OCI-LY1 (cell line): ENCODE data around the gene CNTNAP2.

Experiments used
- H2AFZ ChIP-seq: fragments of 200-600 bp; sonication (generic), shearing (Covaris generic); 2 replicates; pipeline ENCODE4 v1.6.0; 2014; ENCODE audit warnings: antibody characterized with exemption, mild to moderate bottlenecking, low read length
- H3F3A ChIP-seq: fragments of 200-600 bp; sonication (generic), shearing (Covaris generic); 2 replicates; pipeline ENCODE4 v1.6.0; 2014; ENCODE audit warnings: mild to moderate bottlenecking, antibody characterized with exemption, low read length, moderate library complexity; ENCODE audit not compliant: insufficient read depth
- H3K27ac ChIP-seq: fragments of 200-600 bp; sonication (generic); 2 replicates; pipeline ENCODE4 v1.5.1; 2014; ENCODE audit warnings: low read length, mixed run types, mild to moderate bottlenecking, low read depth; ENCODE audit not compliant: poor library complexity, severe bottlenecking
- H3K27me3 ChIP-seq: fragments of 200-600 bp; sonication (generic); 2 replicates; pipeline ENCODE4 v1.6.0; 2014; ENCODE audit warnings: antibody characterized with exemption, mild to moderate bottlenecking, low read length, moderate library complexity; ENCODE audit not compliant: insufficient read depth
- H3K36me3 ChIP-seq: fragments of 200-600 bp; sonication (generic); 2 replicates; pipeline ENCODE4 v1.6.1; 2014; ENCODE audit warnings: mild to moderate bottlenecking, antibody characterized with exemption, low read length, moderate library complexity, mixed read lengths; ENCODE audit not compliant: insufficient read depth
- H3K4me1 ChIP-seq: fragments of 200-600 bp; sonication (generic); 2 replicates; pipeline ENCODE4 v1.5.1; 2014; ENCODE audit warnings: mild to moderate bottlenecking, low read length, moderate library complexity; ENCODE audit not compliant: insufficient read depth, severe bottlenecking
- H3K4me2 ChIP-seq: fragments of 200-600 bp; sonication (generic), shearing (Covaris generic); 2 replicates; pipeline ENCODE4 v1.6.1; 2014; ENCODE audit warnings: low read length
- H3K4me3 ChIP-seq: fragments of 200-600 bp; sonication (generic); 2 replicates; pipeline ENCODE4 v1.5.1; 2014; ENCODE audit warnings: low read length, low read depth, mild to moderate bottlenecking, mixed read lengths; ENCODE audit not compliant: poor library complexity, severe bottlenecking
- H3K79me2 ChIP-seq: fragments of 200-600 bp; shearing (Covaris generic); 2 replicates; pipeline ENCODE4 v1.6.1; 2016; ENCODE audit warnings: mixed run types, low read length, mixed read lengths; ENCODE audit not compliant: insufficient read depth
- H3K9ac ChIP-seq: fragments of 200-600 bp; sonication (generic), shearing (Covaris generic); 2 replicates; pipeline ENCODE4 v1.6.1; 2014; ENCODE audit warnings: mild to moderate bottlenecking, low read length, mixed read lengths
- H3K9me2 ChIP-seq: fragments of 200-600 bp; sonication (generic), shearing (Covaris generic); 2 replicates; pipeline ENCODE4 v1.6.1; 2014; ENCODE audit warnings: low read depth, mild to moderate bottlenecking, low read length, mixed read lengths
- H3K9me3 ChIP-seq: fragments of 200-600 bp; shearing (Covaris generic); 2 replicates; pipeline ENCODE4 v1.6.1; 2014; ENCODE audit warnings: low read length, mixed read lengths
- H4K20me1 ChIP-seq: fragments of 200-600 bp; sonication (generic), shearing (Covaris generic); 2 replicates; pipeline ENCODE4 v1.6.0; 2016; ENCODE audit warnings: mild to moderate bottlenecking, low read length; ENCODE audit not compliant: insufficient read depth
- EZH2 ChIP-seq: fragments of 200-600 bp; sonication (generic), shearing (Covaris generic); IDR thresholded peaks from 2 replicates; pipeline ENCODE4 v1.8.0; 2017; ENCODE audit warnings: borderline replicate concordance, mixed run types, mild to moderate bottlenecking, antibody characterized with exemption, low read length, moderate library complexity, mixed read lengths
- TF ChIP-seq, protein P1 (sequence below): fragments of 200-600 bp; sonication (generic), shearing (Covaris generic); IDR thresholded peaks from 2 replicates; pipeline ENCODE4 v1.5.1; 2017; ENCODE audit warnings: mild to moderate bottlenecking, antibody characterized with exemption, low read length, moderate library complexity, mixed read lengths

CNTNAP2 gene

DNA sequence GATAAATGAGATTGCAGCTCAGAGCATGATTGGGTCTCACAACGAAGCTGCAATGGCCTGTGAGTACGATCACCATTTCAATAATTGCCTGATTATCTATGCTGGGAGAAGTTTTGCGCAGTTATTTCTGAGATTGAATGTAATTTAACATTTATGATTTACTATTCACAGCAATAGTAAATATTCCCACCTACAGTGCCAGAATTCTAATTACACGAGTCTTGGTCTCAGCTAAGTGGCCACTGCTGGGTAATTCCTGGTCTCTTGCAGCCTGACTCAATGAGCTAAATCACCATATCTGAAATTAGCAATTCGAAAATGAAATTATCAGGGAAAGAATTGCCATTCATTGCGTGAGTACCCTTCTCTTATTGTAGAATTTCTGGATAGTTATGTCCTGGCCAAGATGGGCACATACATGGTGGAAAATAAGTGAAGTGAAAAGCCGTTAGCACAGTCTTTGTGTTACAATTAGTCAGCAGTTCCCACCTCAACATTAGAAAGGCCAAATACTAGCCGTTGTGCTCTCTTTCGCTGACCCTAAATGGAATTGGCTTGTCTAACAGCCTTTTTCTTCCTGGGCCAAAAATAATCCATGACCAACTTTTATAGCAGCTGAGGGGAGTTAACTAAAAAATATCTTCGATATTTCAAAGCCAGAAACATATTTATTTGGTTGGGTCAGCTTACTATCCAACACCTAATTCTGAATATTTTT is 1793.0 kb downstream of the CNTNAP2 start:
- Histone ChIP-seq H3K9ac (no peak overlapping the region), H3K4me3 (no peak overlapping the region), H3K79me2 (no peaks in the 10 kb centered on the region), H3K9me2 (no peaks in the 10 kb centered on the region), H3K27me3 (no peaks in the 10 kb centered on the region), H3K36me3 (no peaks in the 10 kb centered on the region), H3F3A (no peaks in the 10 kb centered on the region), H3K9me3 (no peaks in the 10 kb centered on the region), H4K20me1 (no peaks in the 10 kb centered on the region), H3K27ac (no peak overlapping the region), H2AFZ (no peak overlapping the region), H3K4me1 (no peaks in the 10 kb centered on the region), H3K4me2 (no peak overlapping the region)
- TF ChIP-seq, protein P1, sequence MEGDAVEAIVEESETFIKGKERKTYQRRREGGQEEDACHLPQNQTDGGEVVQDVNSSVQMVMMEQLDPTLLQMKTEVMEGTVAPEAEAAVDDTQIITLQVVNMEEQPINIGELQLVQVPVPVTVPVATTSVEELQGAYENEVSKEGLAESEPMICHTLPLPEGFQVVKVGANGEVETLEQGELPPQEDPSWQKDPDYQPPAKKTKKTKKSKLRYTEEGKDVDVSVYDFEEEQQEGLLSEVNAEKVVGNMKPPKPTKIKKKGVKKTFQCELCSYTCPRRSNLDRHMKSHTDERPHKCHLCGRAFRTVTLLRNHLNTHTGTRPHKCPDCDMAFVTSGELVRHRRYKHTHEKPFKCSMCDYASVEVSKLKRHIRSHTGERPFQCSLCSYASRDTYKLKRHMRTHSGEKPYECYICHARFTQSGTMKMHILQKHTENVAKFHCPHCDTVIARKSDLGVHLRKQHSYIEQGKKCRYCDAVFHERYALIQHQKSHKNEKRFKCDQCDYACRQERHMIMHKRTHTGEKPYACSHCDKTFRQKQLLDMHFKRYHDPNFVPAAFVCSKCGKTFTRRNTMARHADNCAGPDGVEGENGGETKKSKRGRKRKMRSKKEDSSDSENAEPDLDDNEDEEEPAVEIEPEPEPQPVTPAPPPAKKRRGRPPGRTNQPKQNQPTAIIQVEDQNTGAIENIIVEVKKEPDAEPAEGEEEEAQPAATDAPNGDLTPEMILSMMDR, result no peak
- TF ChIP-seq EZH2, result no peak

DNA sequence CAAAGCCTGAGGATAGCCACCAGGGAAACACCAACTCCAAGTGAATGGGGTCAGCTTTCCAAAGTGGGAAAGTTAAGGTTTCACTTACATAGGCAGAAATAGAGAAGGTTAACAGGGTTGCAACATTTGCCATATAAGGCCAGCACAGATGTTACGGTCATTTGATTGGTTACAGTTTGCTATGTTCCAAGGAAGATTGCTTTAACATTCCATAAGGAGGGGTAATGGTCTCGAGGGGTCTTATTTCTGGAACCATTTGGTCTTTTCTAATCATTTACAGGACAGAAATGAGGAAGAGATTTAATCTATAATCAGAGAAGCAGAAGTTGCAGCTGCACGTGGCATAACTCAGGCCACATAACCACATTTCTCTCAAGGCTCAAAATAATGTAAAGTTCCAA is 1794.6 kb downstream of the CNTNAP2 start:
- H3K27me3 ChIP-seq, result no peaks in the 10 kb centered on the region
- no peak for TF ChIP-seq EZH2
- TF ChIP-seq, protein P1, result no peak
- H3K4me2 ChIP-seq, result no peak overlapping the region
- H3K4me1 ChIP-seq, result no peaks in the 10 kb centered on the region
- no peak overlapping the region for H3K27ac ChIP-seq
- H4K20me1 ChIP-seq, result no peaks in the 10 kb centered on the region
- H3K36me3 ChIP-seq, result no peaks in the 10 kb centered on the region
- no peak overlapping the region for H2AFZ ChIP-seq
- no peaks in the 10 kb centered on the region for H3K9me2 ChIP-seq
- no peak overlapping the region for H3K4me3 ChIP-seq
- H3F3A ChIP-seq, result no peaks in the 10 kb centered on the region
- H3K9ac ChIP-seq, result no peak overlapping the region
- H3K79me2 ChIP-seq, result no peaks in the 10 kb centered on the region
- H3K9me3 ChIP-seq, result no peaks in the 10 kb centered on the region

DNA sequence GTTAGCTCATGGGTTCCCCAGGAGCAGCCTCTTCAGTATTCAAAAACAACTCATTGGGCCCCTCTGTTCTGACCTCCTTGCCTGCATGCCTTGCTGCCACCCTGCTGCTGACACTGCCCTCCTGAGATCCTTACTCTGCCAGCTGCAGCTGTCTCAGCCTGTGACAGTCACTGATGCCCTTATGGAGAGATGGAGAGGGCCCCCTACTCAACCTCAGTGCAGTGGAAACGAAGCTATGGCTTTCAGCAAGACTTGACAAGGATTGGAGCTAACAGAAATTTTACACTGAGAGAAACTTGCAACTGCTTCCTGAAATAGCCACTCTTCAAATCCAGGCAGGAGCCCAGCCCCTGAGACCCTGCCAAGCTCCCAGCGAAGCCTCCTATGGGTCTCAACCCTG is 1795.7 kb downstream of the CNTNAP2 start:
- Histone ChIP-seq H4K20me1 (no peaks in the 10 kb centered on the region), H3K27me3 (no peaks in the 10 kb centered on the region), H3K9ac (no peak overlapping the region), H3K9me2 (no peaks in the 10 kb centered on the region), H3K4me3 (no peak overlapping the region), H3K4me2 (no peak overlapping the region), H2AFZ (no peak overlapping the region), H3F3A (no peaks in the 10 kb centered on the region), H3K36me3 (no peaks in the 10 kb centered on the region), H3K9me3 (no peaks in the 10 kb centered on the region), H3K27ac (no peak overlapping the region), H3K4me1 (no peaks in the 10 kb centered on the region), H3K79me2 (no peaks in the 10 kb centered on the region)
- no peak for TF ChIP-seq EZH2
- TF ChIP-seq, protein P1, result no peak
